Tibial nerve (tissue), 4 donors: ENCODE data around the gene PFAS.
"Not testable (repeated sequence)": the region's sequence is repeated elsewhere in the genome, so short reads cannot be mapped to it uniquely, and the experiment has no call there.

Experiments
- EP300 ChIP-seq, 2 donors: sonication (generic); formaldehyde crosslinking; IDR thresholded peaks; one replicate each; pipeline ENCODE4 v1.6.1; 2017; ENCODE audit warnings: antibody characterized with exemption in 2 of 2, mild to moderate bottlenecking in 1 of 2
- POLR2A ChIP-seq, 2 donors: fragments of 450-650 bp; IDR thresholded peaks; one replicate each; pipeline ENCODE4 v1.6.1; 2017; ENCODE audit warnings: antibody characterized with exemption in 2 of 2, mild to moderate bottlenecking in 2 of 2, moderate library complexity in 2 of 2
- TF ChIP-seq, protein P1 (sequence below), 5 experiments: fragments of 200-600 bp in 3 of 5; fragments of 450-650 bp in 2 of 5; sonication (generic) in 3 of 5; IDR thresholded peaks; one replicate each; pipeline ENCODE4 v1.5.1; 2016 to 2019; ENCODE audit warnings: antibody characterized with exemption in 5 of 5, mild to moderate bottlenecking in 3 of 5, moderate library complexity in 2 of 5

- TF ChIP-seq, protein P1, sequence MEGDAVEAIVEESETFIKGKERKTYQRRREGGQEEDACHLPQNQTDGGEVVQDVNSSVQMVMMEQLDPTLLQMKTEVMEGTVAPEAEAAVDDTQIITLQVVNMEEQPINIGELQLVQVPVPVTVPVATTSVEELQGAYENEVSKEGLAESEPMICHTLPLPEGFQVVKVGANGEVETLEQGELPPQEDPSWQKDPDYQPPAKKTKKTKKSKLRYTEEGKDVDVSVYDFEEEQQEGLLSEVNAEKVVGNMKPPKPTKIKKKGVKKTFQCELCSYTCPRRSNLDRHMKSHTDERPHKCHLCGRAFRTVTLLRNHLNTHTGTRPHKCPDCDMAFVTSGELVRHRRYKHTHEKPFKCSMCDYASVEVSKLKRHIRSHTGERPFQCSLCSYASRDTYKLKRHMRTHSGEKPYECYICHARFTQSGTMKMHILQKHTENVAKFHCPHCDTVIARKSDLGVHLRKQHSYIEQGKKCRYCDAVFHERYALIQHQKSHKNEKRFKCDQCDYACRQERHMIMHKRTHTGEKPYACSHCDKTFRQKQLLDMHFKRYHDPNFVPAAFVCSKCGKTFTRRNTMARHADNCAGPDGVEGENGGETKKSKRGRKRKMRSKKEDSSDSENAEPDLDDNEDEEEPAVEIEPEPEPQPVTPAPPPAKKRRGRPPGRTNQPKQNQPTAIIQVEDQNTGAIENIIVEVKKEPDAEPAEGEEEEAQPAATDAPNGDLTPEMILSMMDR (IDR thresholded peaks at IDR 0.05), result not testable (repeated sequence)
- TF ChIP-seq POLR2A, EP300 (IDR thresholded peaks at IDR 0.05): not testable (repeated sequence)
These were observed 35.1 kb upstream of the PFAS start for GRCh38 chr17:8214000-8214399.
